KG1 (cell line): ENCODE results near the gene KCNJ16.
"Not testable (repeated sequence)": the region's sequence is repeated elsewhere in the genome, so short reads cannot be mapped to it uniquely, and the experiment has no call there.

Experiments used
- DNase-seq: peaks from one replicate; lab custom pipeline; 2025; lab: John Stamatoyannopoulos, UW

KCNJ16 gene

GRCh38 chr17:70074956-70075355 is at the start of gene KCNJ16:
KCNJ16 (plus strand) TSS chr17:70075225; CDS start chr17:70132088, 56,863 bp downstream.
- DNase-seq, result no peak

GRCh38 chr17:70028397-70028796 is 46.6 kb upstream of the KCNJ16 start:
- DNase-seq, result no peak

DNA sequence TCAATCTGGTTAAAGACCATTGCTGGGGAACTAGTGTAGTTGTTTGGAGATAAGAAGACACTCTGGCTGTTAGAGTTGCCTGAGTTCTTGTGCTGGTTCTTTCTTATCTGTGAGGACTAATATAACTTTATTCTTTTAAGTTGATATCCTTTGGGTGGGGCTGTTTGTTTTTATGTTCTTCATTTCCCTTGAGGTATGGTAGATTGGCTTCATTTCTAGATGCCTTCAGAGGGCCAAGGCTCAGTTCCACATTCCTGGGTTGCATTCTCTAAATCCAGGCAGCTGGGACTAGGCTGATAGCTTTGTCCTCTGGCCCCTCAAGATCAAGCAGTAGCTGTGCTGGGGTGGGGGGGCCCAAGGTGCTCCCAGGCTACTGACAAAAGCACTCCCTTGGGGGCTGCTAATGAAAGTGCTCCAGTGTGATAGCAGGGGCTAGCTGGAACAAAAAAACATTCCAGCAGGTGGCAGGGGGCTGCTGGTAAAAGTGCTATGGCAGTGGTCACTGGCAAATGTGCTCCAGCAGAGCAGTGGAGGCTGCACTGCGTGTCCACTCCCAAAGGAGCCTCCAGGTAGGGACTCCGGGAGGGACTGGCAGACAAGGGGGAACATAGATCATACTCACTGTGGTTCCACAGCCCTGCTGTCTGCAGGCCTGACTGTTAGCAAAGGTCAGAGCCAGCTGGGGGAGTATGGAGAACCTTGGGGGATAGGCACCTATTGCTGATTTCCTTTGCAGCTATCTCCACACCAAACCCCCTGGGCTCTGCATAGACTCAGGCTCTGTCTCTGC is 45.9 kb upstream of the KCNJ16 start:
- DNase-seq, result no peak

- no peak for DNase-seq
Measured at GRCh38 chr17:70030371-70030770, 44.7 kb upstream of the KCNJ16 start.

- no peak for DNase-seq
Measured at GRCh38 chr17:70031341-70031740, 43.7 kb upstream of the KCNJ16 start.

- DNase-seq, result no peak
Measured at GRCh38 chr17:70033165-70033564, 41.9 kb upstream of the KCNJ16 start.

GRCh38 chr17:70034158-70034557 is 40.9 kb upstream of the KCNJ16 start:
- no peak for DNase-seq

DNA sequence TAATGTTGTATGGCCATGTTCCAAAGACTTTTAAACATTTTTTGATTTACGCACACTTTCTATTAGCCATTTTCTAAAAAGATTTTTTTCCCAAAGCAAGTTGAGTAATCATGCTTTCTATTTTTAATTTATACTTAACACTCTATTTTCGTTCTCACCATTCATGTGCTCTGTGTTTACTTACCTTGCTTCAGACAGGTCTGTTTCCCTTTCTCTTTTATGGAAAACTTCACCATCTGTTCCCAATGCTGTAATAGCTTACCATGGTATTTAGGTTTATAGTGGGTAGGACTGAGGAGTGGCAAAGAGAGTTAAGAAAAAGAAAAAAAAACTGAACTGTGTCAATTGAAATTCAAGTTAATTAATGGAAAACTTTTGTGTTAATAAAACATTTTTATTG is 37.5 kb upstream of the KCNJ16 start:
- DNase-seq, result no peak

DNA sequence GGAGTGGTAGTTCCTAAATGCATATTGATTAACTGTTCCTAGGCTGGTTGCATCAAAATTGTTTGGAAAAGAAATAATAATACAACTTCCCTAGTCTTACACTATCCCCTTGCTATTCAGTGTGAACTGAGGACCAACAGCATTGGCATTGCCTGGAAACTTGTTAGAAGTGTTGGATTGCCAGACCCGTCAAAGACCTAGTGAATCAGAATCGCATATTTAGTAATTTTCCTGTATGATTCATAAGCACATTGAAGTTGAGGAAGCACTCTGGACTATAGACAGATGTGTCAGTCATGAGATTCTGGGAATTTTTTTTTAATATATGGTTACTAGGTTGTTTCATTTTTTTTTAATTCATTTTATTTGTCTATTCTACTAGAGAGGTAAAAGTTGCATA is 34.7 kb upstream of the KCNJ16 start:
- no peak for DNase-seq

DNA sequence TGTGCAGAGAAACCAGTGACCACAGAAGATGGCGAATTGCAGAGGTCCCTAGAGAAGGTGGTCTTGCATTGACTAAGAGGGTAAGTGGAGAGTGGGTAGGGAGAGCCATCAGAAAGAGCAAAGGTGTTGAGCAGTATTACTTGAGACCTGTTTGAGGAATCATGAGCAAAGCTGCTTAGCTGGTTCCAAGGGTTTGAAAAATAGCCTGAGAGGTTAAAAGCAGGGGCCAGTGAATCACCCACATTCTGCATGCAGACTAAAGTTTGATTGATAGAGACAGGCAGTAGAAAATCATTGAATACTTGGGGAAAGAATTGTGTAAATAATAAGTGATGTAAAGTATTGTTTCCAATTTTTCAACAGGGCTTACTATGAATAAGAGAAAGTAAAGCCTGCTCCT is 34.0 kb upstream of the KCNJ16 start:
- no peak for DNase-seq

DNA sequence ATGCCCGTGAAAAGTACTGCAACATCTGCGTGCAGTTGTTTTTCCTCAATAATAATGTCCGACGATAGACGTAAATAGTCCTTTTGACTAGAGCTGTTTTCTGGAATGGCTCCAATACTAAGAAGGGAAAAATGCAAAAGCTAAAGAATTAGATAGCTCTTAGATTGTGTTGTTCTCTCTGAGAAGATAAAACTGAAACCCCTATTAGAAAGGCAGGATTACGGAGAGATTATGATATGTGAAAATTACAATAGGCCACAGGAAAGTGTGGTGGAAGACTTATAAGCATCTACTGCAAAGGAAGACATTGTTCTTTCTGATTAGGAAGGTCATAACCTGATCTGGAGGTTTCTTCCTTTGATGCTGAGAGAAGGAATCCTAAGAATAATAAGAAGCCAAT is 33.5 kb upstream of the KCNJ16 start:
- DNase-seq, result no peak

- not testable (repeated sequence) for DNase-seq
Measured at GRCh38 chr17:70045780-70046179, 29.2 kb upstream of the KCNJ16 start.

DNA sequence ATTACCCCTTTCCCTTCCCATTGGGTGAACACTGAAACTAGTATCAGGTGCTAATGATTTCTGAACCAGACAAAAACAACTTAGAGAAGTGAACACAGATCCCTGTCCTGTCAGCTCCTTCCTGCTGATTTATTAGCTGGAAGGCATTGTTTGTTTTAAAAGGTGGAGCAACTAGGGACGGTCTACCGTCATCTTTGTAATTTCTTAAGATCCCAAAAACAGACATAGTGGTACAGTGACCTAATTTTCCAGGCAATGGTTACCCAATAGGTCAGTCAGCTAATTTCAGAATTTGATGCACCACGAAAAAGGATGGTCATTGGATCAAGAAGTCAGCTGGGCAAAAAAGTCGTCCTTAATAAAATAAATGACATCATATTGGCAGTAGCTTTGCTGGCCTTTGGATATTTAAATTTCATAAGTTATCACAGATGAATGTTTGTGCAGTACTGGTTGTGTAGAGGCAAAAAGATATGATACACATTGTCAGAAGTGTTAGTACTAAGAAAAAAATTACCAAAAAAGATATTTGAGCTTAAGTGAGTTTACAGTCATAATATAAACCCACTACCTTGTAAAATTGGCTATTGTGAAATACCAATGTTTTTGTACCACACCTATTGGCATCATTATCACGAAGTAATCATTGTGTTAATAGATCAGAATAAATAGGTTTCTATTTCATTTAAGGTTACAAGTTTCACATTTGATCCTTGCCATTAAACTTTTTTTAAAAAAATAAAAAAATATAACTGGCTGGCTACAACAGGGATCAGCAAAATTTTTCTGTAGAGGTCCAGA is 27.2 kb upstream of the KCNJ16 start:
- DNase-seq, result no peak

DNA sequence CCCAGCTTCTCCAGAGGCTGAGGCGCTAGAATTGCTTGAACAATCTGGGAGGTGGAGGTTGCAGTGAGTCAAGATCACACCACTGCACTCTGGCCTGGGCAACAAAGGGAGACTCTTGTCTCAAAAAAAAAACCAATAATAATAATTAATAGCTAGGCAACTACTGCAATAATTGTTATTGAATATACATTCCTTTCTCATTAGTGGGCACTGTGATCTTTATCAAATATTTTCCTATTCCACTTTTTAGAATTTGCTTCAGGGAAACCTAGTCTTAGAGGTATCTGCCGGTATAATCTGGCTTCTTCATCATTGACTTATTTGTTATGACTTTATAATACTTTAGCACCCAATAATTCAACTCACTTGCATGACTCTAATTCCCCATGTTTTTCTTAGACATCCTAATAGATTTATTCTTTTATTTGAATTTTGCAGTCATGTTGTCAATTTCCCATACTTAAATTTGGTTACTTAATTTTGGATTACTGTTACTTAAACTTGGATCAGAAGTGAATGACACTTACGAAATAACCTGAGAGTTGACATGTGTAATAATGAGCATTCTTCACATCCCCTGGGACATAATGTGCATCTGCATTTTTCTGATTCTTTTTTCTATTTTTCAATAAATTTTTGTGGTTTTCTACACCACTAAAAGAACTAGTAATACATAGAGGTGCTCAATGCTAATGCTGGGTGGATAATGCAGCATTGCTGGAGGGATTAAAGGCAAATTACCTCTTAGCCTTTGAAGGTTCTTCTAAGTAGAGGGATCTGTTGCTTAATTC is 25.0 kb upstream of the KCNJ16 start:
- DNase-seq, result no peak

DNA sequence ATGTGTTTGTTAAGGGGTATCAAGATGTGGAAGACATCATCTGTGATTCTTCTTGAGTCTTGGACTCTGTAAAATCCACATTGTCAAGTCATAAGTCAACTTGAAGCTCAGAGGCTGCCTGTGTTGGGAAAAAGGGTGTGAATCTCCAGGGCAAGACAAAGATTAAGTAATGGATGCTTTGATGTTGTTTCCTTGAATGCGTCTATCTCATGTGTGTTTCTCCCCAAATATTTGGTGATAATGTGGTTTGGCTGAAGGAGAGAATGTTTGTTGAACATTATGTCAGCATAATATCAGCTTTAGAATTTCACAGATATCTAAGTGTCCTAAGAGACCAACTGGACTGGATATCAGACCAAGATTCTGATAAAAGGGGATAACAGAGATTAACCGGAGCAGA is 24.1 kb upstream of the KCNJ16 start:
- DNase-seq, result no peak

GRCh38 chr17:70053241-70054234 is 21.5 kb upstream of the KCNJ16 start:
- DNase-seq, result no peak

GRCh38 chr17:70055000-70055399 is 20.0 kb upstream of the KCNJ16 start:
- DNase-seq, result no peak

GRCh38 chr17:70059071-70059470 is 16.0 kb upstream of the KCNJ16 start:
- no peak for DNase-seq

DNA sequence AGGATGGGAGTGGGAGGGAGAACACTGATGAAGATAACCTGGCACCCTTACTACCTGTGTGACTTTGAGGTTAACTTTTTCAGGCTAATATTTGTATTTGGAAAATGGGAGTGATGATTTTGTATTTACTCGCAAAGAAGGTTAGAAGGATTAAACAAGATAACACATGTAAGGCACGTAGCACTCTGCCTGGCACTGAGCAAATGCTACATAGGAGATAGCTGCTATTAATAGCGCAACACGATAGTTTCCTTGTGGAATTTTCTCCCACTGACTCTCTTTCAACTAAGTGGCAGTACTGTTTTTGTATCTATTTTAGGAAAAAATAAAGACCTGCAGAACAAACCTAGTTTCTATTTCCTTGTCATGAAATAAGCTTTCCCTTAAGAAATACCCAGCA is 15.4 kb upstream of the KCNJ16 start:
- no peak for DNase-seq

DNA sequence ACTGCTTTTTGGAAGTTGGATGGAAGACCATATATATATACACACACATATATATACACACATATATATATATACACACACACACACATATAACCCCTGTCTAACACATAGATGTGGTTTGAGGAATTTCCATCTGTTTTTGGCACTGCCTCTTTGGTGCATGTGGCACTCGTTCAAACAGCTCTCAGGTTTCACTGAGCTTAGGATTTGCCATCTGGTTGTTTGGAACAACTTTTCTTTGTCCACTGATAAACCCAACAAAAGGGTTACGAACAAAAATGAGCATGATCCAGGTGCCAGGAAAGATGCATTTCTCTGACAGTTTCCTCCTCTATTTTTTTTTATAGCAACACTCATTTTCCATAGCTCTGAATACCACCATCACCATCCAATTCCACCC is 14.6 kb upstream of the KCNJ16 start:
- no peak for DNase-seq

- DNase-seq, result no peak
Measured at GRCh38 chr17:70067134-70067533, 7.9 kb upstream of the KCNJ16 start.
